NCI-H2196 treated with DMSO at 0.1 percent for 48 hours (cell line): ENCODE measurements around the gene PDE4B.

Experiments
- DNase-seq: peaks from one replicate; lab custom pipeline; 2025; ENCODE audit not compliant: unreplicated experiment; lab: John Stamatoyannopoulos, UW

The PDE4B gene

DNA sequence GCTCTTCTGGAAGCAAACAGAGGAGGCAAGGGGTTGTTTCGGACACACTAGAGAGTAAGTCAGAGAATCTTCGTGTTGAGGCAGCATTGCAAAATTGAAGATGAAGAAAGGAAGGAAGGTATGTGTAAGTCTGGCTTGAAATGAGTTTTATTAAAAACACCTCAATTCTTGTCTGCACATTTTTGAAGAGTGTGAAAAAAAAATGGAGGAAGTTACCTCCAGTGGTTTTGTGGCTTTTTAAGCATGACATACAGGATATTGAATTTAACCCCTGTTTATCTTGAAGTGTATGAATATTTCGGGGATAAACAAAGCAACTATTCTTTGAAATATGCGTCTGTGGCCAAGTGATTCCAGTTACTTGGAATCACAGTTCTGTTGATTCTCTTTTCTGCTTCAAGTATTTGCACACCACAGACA, 538.0 kb downstream of the PDE4B start:
- no peak for DNase-seq

GRCh38 chr1:66331658-66332547, 539.2 kb downstream of the PDE4B start:
- no peak for DNase-seq

GRCh38 chr1:66332548-66332901, 539.8 kb downstream of the PDE4B start:
- no peak for DNase-seq

DNA sequence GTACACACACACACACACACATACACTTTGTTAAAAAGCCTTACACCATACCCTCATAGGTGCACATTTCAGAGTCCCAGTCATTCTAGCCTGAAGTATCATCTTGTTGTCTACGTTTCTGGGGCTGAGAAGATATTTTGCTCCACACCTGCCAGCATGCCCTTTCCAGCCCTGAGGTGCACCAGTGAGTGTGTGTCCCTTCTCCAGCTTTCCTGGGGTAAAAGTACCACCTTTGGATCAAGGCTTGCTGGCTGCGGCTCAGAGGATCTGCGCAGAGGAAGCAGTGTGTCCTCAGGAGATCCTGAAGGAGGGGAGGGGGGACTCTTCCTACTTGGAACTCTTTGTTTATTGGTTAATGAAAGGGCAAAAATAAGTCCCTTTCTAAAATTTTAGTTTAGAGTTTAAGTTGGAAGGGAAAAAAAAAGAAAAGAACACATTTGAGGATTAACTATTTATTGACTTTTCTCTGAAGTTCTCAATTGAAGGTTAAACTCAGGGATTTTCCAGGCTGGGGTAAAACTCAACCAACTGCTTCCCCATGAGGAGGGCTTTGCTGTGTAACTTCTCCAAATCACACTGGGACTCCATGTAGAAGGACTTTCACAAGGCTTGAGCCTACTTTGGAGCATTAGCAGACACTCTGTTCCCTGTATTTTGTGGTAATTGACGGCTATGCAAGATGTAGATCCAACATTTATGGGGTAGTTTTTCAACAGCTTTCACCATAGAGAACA, 540.9 kb downstream of the PDE4B start:
- DNase-seq = no peak

DNA sequence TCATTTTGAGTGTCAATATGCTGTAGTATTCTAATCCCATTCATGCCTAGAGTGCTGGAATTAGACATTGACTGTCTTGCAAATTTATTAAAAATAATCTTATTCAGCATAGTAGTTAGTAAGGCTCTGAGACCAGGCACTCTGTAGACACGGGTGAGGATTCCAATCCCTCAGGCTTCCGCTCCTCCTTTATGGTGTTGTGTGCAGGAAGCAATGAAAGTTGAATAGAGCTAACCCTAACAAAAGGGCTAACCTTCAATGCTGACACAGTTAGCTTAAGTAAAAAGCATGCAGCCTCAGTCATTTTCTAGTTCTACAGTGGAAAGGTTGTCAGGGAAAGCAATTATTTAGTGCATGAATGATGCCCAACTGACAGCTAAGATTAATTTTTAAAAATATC, 541.6 kb downstream of the PDE4B start:
- DNase-seq = no peak

- DNase-seq = no peak
These were observed 542.4 kb downstream of the PDE4B start for GRCh38 chr1:66335125-66335524.

- no peak for DNase-seq
These were observed 543.4 kb downstream of the PDE4B start for GRCh38 chr1:66335859-66336640.

GRCh38 chr1:66336641-66336990, 543.9 kb downstream of the PDE4B start:
- no peak for DNase-seq

GRCh38 chr1:66337249-66337648, 544.6 kb downstream of the PDE4B start:
- no peak for DNase-seq

DNA sequence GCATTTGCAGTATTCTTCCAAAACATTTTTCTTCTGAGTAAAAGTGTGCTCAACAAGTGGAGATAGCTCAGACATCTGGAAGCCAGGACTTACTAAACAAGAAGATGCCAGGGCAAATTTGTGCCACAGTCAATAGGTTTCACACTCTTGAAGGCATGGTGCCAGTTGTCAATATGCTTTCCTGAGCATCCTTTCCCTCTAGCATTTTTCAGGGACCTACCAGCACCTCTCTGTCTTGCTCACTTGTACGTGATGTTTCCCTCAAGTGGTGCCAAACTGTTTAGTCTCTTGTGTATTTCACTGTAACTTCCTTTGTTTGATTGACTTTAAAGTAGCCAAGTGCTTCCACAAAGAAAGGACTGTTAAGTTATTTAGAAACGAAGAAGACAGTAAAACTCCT, 547.2 kb downstream of the PDE4B start:
- DNase-seq = no peak

DNA sequence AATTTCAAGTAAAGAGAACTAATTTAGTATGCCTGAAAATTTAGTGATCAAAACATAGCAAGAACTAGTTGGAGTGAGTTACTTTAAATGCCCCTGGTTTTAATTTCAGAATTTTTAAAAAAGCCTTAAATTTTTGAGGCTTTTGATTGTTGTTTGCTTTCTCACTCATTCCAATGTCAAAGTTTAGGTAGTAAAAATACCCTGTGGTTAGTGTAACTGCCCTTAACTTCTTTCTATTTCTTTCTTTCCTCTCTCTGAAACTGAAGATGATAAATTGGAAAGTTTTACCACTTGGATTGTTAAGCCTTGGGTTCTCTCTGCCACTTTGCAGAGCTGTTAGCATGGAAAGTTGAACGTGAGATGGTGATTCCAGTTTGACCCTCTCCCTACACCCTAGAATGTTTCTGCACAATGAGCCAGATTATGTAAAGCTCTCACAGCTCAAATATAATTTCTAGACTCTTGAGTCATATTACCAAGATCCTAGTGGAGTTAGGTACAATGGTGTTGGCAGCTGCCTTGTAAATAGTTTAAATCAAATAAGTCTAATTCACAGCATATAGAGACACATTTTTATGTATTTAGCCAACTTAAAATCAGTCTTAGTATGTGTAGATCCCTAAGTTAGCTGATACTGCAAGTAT, 548.9 kb downstream of the PDE4B start:
- DNase-seq = no peak

DNA sequence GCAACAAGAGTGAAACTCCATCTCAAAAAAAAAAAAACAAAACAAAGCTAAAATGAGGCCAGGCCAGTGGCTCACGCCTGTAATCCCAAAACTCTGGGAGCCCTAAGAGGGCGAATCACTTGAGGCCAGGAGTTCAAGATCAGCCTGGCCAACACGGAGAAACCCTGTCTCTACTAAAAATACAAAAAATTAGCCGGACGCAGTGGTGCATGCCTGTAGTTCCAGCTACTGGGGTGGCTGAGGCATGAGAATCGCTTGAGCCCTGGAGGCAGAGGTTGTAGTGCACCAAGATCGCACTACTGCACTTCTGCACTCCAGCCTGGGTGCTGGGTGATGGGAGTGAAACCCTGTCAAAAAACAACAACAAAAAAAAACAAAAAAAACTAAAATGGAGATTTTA, 550.0 kb downstream of the PDE4B start:
- DNase-seq = no peak

- no peak for DNase-seq
These were observed 551.1 kb downstream of the PDE4B start for GRCh38 chr1:66343569-66344325.

- DNase-seq = no peak
These were observed 553.5 kb downstream of the PDE4B start for GRCh38 chr1:66346057-66346795.

DNA sequence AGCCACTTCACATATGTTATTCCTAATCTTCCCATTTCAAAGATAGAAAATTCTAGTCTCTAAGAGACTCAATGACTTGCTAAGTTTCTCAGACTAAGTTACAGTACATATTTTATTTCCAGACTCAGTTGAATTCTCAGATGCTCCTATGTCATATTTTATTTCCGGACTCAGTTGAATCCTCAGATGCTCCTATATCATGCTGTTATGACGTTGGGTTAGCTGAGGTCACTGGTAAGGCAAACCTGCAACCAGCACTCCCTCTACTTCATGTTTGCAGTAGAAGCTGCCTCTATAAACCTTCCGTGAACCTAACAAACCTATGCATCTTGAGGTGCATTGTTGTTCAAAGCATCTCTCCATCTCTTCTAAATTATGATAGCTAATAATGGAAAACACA, 554.2 kb downstream of the PDE4B start:
- DNase-seq = no peak

- no peak for DNase-seq
These were observed 556.1 kb downstream of the PDE4B start for GRCh38 chr1:66348776-66349175.

GRCh38 chr1:66349242-66349641, 556.5 kb downstream of the PDE4B start:
- DNase-seq = no peak

- DNase-seq = no peak
These were observed 557.4 kb downstream of the PDE4B start for GRCh38 chr1:66350001-66350547.

DNA sequence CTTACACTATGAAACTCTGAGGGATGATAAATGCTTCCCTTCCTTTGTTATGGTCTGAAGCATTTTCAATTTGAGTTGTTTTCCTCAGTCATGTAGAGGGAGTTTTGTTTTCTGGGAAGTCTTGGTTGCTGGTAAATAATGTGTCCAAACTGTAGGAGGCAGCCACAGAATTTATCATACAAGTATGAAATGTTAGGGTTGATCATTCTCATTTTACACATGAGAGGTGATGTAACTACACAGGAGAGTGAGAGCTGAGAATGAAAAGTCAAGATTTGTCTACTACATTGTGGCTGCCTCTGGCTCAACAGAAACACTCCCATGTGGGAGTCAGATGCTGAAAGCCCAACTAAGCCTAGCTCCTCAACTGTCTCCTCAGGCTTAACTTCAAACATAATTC, 558.8 kb downstream of the PDE4B start:
- DNase-seq = no peak

DNA sequence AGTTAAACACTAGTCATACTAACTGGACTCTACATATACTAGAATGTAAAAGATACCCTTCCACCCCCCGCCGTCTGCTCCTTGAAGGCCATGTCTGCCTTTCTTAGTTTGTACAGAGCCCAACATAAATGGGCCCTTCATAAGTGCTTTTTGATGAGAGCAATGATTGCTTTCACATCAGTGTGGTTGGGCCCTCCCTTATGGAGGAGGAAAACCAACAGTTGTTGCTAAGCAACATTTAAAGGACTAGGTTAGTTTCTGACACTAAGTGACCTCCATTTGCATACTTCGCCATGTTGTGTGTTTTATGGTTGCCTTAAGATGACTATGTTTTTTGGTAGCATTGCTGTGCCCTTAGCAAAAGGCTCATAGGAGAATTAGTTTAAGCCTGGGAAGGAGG, 559.2 kb downstream of the PDE4B start:
- no peak for DNase-seq
